Stimulated activated CD4-positive, alpha-beta T cell treated with anti-CD3 and anti-CD28 coated beads, Interleukin-1b, Interleukin-23, amount 100 ng/mL, for 24 hours (primary cell): Measurements from ENCODE around the gene PRPF31.
A peak's percentile ranks its signal among the peaks of the same experiment; 100 is the strongest.
"Not testable (repeated sequence)": the region's sequence is repeated elsewhere in the genome, so short reads cannot be mapped to it uniquely, and the experiment has no call there.

ENCODE experiments used
- DNase-seq, 4 experiments: peaks; one replicate each; pipeline ENCODE4 v3.0.0-alpha.2; 2020; ENCODE audit warnings: low read depth in 4 of 4, low spot score in 1 of 4

PRPF31 gene

DNA sequence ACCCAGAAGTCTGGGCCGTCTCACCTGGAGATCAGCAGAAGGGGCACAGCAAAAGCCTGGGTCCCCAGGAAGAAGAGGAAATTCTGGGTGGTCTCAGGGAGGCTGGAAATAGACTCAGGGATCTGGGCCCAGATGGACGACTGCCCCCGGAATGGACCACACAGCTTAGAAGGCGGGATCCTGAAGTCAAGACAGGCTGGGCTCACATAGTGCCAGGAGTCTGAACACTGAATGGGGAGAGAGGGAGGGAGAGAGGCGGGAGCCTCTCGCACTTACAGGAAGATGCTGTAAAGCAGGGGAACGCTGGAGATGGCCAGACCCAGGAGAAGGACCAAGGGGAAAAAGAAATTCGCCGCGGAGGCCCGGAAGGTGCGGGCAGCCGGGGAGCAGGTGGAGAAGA lies 45.3 kb downstream of the PRPF31 start:
- DNase-seq, result no peak

DNA sequence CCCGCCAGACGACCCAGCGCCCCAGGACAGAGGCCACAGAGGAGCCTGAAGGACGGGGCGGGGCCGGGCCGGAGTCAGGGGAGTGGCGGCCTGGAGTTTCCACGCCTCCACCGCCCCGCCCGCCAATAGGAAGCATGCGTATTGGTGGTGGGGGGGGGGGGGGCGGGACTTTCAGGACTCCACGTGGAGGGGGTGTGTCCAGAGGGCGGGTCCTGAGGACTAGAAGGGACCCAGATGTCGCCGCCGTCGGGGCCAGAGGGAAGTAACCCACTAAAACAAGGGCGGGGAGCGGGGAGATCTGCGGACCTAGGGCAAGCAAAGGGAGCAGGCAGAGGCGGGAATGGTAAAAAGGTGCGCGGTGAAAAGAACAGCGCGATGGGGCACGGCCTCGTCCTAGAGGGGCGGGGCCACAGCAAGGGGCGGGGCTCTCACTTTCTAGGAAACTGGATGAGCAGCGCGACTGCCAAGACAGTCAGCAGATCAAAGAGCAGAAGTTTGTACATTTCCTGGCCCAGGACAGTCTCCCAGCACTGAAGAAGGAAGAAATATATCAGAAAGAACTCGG lies 46.8 kb downstream of the PRPF31 start:
- peak; percentile 59 to 76 (median 68) for DNase-seq

DNA sequence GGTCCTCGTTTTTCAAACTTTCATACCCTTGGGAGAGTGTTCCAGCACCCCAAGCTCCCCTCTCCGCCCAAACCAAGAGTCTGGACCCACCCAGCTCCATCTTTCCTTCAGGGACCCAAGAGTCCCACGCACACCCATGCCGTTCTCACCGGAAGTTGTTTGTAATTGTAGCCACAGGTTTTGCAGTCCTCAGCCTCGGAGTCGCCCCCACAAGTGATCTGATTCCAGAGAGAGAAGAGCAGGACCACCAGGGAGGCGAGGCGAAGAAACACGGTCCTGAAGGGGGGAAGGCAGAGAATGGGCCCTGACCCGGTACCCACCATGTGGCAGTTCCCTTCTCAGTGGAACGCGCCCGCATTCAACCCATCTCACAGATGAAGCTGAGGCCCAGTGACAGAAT lies 47.3 kb downstream of the PRPF31 start:
- DNase-seq, result no peak

DNA sequence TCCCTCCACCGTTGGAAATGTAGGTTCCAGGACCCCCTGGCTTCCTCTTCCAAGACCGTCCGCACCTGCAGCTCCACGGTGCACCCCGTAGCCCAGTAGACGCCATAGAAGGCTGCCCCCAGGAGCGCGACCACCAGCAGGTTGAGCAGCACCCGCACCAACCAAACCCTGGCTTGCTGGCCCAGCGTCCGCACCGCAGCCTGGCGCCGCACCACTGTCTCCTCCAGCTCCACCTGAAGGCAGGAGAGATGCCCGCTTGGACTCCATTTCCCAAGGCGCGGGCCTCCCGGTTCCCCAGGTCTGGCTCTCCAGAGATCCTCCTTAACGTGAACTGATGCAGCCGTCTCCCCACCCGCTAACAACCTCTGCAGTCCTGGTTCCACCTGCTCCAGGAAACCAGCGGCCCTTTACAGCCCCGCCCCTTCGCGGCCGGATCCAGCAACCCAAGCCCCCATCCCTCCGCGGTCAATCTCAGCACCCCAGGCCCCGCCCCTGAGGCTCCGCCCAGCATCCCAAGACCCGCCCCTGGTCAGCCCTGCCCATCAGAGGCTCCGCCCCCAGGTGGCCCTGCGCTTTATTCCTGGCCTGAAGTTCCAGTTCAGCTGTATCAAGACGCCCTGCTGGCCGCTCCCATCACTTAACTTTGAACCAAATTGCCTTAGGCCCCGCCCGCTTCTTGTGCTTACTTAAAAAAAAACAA lies 49.0 kb downstream of the PRPF31 start:
- peak in 2 of 4 experiments; percentile 14 to 48 for DNase-seq

DNA sequence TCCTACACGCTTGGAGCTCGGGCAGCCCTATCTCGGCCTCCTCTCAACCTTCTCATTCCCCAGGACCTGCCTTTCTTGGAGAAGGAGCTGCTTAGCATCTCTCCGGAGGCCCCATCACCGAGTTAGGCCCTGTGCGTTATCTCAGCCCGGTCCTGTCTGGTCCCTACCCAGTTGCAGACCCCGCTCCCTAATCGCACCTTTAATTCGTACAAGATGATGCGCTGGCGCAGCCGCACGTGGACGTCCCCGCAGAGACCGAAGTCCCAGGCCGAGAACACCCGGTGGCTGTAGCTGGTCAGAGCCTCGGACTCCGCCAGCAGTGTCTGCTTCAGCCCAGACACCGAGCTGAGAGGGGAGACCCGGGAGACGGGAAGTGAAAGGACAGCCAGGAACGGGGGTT lies 49.7 kb downstream of the PRPF31 start:
- no peak for DNase-seq

DNA sequence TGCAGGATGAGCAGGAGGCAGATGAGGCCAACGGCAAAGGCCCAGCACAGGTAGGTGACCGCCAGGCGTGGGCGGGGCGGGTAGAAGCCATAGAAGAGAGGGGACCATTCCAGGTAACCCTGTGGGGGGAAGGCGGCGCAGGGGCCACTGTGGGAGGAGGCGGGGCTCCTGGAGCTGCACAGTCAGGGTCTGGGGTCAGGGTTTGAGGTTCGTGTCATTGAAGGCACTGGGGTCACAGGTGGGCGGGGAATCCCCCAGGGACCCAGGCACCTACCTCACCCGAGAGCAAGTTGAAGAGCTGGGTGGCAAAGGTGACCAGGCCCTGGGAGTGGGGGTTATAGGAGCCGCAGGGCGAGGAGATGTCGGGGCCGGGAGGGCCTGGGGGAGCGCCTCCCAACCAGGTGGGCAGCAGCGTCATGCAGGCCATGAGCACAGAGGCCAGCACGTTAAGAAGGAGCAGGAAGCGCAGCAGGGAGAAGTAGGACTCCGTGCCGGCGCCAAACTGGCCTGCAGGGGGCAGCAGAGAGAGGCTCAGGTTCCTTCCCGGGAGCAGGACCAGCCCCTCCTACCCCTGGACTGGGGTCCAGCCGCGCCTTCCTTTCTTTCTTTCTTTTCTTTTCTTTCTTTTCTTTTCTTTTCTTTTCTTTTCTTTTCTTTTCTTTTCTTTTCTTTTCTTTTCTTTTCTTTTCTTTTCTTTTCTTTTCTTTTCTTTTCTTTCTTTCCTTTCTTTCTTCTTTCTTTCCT lies 52.8 kb downstream of the PRPF31 start:
- peak; percentile 83 to 95 (median 90) for DNase-seq

DNA sequence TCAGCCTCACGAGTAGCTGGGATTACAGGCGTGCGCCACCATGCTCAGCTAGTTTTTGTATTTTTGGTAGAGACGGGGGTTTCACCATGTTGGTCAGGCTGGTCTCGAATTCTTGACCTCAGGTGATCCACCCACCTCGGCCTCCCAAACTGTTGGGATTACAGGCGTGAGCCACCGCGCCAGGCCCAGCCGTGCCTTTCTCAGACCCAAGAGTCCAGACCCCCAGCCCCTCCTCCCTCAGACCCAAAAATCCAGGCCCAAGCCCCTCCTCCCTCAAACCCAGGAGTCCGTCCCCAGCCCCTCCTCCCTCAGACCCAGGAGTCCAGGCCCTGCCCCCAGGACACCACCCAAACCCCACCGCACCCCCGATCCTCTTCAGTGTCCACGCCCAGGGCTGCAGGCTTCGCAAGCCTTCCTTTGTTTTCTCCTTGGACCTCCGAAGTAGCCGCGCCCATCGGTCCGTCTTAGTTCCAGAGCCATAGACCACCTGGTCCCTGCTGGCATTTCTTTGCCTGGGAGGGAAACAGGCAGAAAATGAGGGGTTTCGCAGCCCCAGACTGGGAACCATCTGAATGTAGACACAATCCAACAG lies 53.7 kb downstream of the PRPF31 start:
- no peak for DNase-seq

DNA sequence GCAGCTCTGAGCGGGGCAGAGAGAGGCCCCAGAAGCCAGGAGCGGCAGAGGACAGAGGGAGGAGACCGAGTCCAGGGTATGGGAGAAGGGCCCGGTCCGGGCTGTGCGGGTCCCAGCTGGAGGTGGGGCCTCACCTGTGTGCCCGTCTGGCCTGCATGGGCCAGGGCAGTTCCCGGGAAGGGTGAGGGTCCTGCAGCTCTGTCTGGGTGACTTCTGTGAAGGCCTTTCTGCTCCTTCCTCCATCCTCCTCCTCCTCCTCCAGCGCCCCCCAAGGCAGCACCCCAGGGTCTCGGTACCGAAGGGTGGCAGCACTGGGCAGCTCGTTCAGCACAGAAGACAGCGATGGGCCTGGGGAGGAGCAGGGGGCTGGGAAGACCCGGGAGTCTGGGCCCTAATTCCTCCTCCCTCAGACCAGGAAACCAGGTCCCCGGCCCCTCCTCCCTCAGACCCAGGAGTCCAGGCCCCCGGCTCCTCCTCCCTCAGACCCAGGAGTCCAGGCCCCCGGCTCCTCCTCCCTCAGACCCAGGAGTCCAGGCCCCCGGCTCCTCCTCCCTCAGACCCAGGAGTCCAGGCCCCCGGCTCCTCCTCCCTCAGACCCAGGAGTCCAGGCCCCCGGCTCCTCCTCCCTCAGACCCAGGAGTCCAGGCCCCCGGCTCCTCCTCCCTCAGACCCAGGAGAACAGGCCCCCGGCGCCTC lies 56.3 kb downstream of the PRPF31 start:
- DNase-seq, result not testable (repeated sequence)

DNA sequence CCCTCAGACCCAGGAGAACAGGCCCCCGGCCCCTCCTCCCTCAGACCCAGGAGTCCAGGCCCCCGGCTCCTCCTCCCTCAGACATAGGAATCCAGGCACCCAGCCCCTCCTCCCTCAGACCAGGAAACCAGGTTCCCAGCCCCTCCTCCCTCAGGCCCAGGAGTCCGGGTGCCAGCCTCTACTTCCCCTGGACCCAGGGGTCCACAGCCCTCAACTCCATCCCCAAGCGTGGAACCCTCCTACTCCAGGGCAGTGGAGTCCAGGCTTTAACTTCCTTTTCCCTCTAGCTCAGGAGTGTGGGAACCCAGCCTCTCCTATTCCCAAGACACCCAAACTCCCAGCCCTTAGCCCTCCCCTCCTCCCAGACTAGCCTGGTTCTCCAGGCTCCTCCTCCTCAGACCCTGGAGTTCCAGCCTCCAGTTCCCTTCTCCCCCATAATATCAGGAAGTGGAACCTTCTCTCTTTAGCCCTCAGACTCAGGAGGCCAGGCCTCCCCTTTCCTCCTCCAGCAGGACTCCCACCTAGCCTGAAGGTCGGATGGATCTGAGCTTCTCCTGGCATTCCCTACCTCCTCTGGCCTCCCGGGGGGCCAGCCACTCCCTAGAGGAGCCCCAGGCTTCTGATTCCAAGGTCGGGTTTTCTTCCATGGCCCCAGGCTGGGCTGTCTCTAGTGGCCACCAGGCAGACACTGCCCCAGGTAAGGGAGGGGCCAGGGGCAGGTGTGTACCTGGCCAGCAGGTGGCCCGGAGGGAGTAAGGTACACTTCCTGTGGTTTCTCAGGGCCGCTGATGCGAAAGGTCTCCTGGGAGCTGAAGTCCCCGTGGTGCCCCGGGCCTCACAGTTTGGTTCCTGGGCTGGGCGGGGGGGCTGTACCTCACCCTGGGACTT lies 57.2 kb downstream of the PRPF31 start, which contains the start of gene TMC4:
Gene TMC4, minus strand, starts transcription at position 690 of the 888 bp plus-strand sequence. Its CDS starts 43 bp downstream, at position 647.
- DNase-seq, result no peak

DNA sequence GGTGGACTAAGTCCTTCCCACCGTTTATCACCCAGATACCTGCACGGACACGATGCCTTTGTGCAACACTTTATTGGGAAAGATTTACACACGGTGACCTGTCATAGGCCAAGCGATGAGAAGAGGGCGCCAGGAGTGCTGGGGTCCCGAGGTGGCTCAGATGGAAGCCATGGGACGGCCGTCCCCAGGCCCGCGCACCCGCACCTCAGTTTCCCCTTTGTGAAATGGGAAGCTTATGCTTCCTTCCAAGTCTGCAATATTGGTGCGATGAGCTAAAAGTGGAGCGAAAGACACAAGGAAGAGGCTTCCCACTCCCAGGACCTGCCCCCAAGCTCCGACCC lies 57.8 kb downstream of the PRPF31 start:
- DNase-seq, result no peak

DNA sequence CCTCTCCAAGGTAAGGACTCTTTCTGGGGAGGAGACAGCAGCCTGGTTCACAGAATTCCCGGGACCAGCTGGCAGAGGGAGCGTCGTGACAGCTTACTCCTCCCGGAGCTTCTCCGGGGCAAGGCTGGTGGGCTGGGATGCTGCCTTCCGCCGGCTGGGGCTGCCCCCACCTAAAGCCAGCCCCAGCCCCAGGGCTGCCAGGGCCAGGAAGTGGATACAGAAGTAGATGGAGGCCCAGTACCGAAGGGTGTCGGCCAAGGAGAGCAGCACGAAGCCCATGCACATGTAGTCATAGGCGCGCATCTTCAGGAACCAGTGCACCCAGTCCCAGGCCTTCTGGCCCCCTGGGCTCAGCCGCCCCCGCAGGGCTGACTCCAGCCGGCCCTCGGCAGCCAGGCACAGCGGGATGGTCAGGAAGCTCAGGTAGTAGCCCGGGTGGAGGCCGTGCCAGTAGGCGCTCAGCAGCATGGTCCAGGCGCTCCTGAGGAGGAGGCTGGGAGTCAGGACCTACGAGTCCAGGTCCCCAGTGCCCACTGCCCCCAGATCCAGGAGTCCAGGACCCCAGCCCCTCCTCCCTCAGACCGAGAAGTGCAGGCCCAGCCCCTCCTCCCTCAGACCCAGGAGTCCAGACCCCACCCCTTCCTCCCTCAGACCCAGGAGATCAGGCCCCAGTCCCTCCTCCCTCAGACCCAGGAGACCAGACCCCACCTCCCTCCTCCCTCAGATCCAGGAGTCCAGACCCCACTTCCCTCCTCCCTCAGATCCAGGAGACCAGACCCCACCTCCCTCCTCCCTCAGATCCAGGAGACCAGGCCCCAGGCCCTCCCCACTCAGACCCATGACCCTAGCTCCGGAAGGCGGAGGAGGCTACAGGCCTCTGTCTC lies 58.6 kb downstream of the PRPF31 start:
- no peak for DNase-seq

DNA sequence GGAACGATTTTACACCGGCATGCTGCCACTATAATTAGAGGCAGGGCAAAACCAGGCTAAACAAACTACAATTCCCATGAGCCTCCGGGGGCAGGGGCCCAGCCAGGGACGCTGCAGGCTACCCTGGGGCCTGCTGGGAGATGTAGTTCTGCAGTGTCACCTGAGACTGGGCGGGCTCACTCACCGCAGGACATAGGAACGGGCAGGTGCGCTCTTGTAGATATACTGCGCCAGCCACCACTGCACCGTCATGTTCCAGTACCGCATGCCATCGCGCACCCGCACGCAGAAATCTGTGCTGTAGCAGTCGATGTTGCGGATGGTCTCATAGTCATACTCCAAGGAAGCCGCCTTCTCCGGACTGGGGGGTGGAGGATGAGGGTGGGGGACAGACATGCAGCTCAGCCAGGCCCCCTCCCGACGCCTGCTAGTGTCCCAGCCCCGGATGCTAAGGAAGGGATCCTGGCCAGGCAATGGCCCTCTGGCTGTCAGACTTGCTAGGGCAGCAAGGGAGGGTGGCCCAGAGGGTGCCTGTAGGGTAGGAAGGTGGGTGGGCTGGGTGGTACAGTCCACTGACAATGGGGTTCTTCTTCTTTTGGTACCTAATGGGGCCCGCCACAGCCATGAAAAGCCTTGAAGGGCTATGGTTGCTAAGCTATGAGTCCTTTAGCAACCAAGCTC lies 63.2 kb downstream of the PRPF31 start:
- DNase-seq, result peak in 1 of 4 experiments; percentile 39

DNA sequence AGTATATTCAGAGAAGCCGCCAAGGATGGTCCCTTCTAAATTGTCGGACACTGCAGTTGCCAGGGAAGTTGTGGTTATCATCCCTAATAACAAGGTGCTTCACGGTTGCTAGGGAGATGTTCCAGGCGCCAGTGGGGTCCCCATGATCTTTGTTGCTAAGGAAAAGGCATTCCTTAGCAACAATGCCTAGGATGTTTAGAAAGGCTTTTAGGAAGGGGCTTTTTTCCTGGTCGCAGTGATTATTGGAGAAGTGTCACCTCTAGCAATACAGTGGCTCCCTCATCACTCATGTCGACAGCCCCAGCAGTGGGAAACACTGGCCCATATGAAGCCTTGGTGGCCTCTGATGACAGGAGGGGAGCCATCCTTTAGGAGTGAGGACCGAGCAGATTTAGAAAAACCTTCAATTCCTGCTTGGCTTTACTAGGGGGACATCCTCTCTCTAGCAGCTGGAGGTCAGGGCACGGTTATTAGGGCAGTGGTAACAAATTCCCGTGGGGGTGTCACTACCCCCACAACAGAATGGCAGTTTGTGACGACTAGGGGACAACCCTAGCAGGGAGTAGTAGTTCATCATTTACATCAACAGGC lies 63.8 kb downstream of the PRPF31 start:
- no peak for DNase-seq

DNA sequence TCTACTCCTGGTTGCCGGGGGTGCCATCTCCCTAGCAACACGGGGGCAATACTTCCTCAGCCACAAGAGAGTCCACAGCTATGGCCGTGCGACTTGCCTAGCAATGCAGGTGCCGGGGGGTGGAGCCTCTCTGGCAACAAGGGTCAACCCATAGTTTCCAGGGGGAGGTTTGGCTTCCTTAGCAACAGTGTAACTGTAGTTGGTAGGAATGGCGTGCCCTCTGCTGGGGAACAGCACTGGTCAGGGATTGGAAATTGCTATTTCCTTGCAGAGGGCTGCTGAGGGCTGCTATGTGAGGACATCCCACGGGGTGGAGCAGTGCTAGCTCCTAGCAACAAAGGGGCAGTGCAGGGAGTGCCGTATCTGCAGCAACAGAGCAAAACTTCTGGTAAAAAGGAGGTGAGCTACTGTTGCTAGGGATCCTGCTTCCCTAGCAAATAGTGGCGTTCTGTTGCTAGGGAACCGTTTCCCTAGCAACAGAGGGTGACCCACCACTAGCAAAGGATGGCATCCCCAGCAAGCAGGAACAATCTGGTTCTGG lies 64.4 kb downstream of the PRPF31 start:
- DNase-seq, result no peak

DNA sequence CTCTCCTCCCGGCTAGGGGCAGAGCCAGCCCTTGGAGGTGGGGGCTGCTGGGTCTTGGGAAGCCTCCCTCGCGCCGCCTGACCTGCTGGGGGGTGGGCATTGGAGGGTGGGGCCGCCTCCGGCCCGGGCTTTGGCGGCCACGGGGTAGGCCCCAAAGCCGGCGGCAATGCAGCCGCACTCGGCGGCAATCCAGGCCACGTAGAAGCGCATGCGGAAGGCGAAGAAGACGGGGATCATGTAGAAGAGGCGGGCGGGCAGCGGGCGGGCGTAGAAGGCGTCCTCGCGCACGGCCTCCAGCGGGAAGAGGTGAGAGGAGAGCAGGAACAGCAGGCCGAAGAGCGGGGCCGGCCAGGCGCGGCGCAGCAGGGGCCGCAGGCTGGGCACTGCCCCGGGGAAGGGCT lies 65.1 kb downstream of the PRPF31 start:
- DNase-seq, result no peak
